ENCODE measurements around the gene FMNL3.

FMNL3 gene

GRCh38 chr12:49659753-49660152, 47.5 kb downstream of the FMNL3 start:
- Histone ChIP-seq H3K4me3 (no peak overlapping the region), H3K27ac (peak overlapping the region in 1 of 2 donors; percentile 33)
- DNase-seq (ENCODE audit: low spot score), result no peak
- TF ChIP-seq CTCF (IDR thresholded peaks at IDR 0.05), result no peak

- DNase-seq (ENCODE audit: low spot score), result no peak
- Histone ChIP-seq H3K27ac (no peak overlapping the region), H3K4me3 (no peak overlapping the region)
- no peak for TF ChIP-seq CTCF (IDR thresholded peaks at IDR 0.05)
Observed at GRCh38 chr12:49658276-49658675, 48.9 kb downstream of the FMNL3 start.

GRCh38 chr12:49655595-49656236, 51.5 kb downstream of the FMNL3 start:
- Histone ChIP-seq H3K4me3 (no peak overlapping the region), H3K27ac (peak overlapping the region in 1 of 2 donors; percentile 13)
- no peak for DNase-seq (ENCODE audit: low spot score)
- TF ChIP-seq CTCF (IDR thresholded peaks at IDR 0.05), result no peak

GRCh38 chr12:49654715-49655114, 52.5 kb downstream of the FMNL3 start:
- H3K27ac ChIP-seq, result no peak overlapping the region
- H3K4me3 ChIP-seq, result no peak overlapping the region
- no peak for DNase-seq (ENCODE audit: low spot score)
- no peak for TF ChIP-seq CTCF (IDR thresholded peaks at IDR 0.05)

GRCh38 chr12:49652921-49653520, 54.2 kb downstream of the FMNL3 start:
- no peak for DNase-seq (ENCODE audit: low spot score)
- no peak for TF ChIP-seq CTCF (IDR thresholded peaks at IDR 0.05)
- Histone ChIP-seq H3K4me3 (no peak overlapping the region), H3K27ac (no peak overlapping the region)

GRCh38 chr12:49651855-49652254, 55.4 kb downstream of the FMNL3 start:
- Histone ChIP-seq H3K4me3 (no peak overlapping the region), H3K27ac (peak overlapping the region in 1 of 2 donors; percentile 28)
- TF ChIP-seq CTCF (IDR thresholded peaks at IDR 0.05), result no peak
- DNase-seq (ENCODE audit: low spot score), result no peak

GRCh38 chr12:49649892-49650291, 57.3 kb downstream of the FMNL3 start:
- no peak for TF ChIP-seq CTCF (IDR thresholded peaks at IDR 0.05)
- no peak overlapping the region for H3K27ac ChIP-seq
- H3K4me3 ChIP-seq, result no peak overlapping the region
- no peak for DNase-seq (ENCODE audit: low spot score)
